HG03457 (cell line): ENCODE data around the gene DALRD3.
"Not testable (repeated sequence)": the region's sequence is repeated elsewhere in the genome, so short reads cannot be mapped to it uniquely, and the experiment has no call there.

ENCODE experiments used
- ATAC-seq: cut with Tn5 transposase; IDR thresholded peaks from one replicate; pipeline ENCODE4 v1.9.1; 2021; ENCODE audit warnings: moderate number of reproducible peaks; ENCODE audit not compliant: unreplicated experiment

DALRD3 gene

DNA sequence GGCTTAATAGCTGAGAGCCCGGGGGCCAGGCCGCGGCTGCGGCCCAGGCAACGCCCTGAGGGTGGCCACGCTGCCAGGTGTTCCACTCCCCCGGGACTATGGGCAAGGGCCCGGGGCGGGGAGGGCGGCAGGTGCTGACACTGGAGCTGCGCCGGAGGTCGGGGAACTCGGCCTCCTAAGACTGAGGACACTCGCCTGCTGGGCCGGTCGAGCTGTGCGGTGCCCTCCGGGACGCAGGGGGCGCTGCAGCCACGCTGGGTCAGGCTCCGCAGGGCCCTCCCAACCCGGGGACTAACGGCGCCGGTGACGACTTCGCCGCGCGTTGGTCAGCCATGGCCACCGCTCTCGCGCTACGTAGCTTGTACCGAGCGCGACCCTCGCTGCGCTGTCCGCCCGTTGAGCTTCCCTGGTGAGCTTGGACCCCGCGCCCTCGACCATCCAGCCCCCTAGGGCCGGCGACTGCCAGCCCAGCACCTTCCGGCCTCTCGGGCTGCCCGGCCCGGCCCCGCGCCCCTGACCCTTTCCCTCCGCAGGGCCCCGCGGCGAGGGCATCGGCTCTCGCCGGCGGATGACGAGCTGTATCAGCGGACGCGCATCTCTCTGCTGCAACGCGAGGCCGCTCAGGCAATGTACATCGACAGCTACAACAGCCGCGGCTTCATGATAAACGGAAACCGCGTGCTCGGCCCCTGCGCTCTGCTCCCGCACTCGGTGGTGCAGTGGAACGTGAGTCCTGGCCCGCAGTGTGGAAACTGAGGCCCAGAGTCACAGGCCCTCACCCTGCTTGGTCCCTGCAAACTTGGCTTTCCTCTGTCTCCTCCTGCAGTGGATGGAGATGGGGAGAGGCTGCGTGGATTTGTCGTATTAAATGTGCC is 3.7 kb upstream of the DALRD3 start, which contains the start of gene NDUFAF3:
TSS of gene NDUFAF3 (plus strand) at position 309 of the 875 bp plus-strand sequence. CDS start at position 333, 24 bp downstream.
- ATAC-seq: peak; percentile 40

DNA sequence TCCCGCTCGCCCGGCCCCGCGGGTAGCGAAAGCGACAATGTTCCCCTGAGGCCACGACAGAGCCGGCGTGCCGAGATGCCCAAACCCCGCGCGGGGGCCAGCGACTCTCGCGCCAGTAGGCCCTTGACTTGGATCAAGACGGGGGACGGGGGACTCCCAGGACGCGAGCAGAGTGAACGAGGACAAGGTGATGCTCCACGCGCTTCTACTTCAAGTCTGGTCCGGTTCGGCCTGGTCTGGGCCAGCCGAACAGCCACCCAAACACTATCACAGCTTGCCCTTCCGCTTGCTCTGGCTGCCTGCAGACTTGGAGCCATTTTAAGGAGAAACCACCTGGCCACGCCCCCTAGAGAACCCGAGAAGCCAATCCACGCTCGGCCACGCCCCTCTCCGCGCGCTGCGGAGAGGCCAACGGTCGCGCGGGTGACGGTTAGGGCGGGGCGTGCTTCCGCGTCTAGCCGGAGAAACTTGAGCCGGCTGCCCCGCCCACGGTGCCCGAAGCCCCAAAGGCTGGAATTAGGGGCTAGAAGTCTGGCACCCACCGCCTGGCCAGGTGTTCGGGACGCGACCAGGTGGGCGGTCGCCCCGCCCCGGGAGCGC is 2.9 kb upstream of the DALRD3 start:
- peak; percentile 37 for ATAC-seq

DNA sequence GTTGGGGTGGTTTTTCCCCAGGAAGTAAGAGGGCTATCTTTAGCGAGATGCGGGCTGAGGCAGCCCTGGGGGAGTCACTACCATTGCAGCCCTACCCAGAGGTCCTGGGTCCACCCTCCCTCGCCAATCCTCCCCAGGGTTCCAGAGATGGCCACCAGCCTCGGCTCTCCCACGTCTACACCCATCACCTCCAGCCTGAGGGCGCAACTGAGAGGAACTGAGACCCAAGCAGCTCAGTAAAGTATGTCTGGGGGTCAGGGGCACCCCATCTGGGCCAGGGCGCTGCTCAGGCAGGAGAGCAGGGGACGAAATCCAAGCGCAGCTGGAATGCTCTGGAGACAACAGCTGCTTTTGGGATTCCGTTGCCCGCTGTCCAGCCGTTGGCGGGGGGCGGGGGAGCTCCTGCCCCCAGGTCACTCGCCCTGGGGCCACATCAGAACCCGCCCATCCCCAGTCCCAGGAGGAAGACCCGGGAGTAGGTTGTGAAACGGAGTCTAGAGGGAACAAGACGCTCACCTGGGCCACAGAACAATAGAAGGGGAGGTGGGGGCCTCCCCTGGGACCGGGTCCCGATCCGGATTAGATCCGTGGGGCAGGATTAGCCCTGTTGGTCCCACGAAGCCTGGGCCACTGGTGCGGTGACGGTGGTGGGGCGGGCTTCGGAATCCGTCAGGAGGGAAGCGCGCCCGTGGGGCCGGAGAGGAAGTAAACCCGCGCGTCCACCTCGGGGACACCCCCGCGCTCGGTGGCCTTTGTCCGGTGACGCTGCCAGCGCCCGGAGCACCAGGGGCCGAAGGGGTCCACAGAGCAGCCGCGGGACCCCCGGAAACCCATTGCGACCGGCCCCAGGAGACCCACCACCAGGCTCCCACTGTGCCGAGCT is 2.2 kb upstream of the DALRD3 start:
- ATAC-seq: no peak

DNA sequence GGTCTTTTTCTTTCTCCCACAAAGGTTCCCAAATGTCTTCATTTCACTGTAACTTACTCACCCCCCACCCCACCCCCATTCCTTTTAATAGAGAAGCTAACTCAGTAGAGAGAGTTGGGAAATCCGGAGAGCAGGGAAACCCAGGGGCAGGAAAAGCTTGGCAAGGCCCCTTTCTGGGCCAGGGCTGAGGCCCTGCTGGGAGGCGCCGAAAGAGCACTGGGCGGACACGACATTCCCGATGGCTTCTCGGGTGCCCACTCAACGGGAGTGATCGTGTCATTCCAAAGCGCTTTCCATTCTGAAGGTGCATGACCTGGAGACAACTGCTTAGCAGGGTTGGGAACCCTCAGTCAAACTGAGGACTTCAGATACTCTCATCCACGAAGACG is 1.6 kb upstream of the DALRD3 start:
- ATAC-seq: no peak

DNA sequence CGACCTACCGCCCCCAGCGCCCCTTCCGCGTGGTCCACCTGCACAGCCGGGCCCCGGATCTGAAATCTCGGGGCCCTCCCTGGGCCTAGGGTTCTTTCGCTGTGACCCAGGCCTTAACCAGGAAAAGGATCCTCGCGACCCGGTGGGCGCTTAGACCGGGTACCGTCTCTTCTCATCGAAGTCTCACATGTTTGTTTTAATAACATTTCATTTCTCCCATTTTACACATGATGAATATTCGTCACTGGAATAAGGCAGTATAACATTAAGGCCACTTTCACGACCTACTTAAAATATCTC is 277 bp upstream of the DALRD3 start:
- ATAC-seq: no peak

DNA sequence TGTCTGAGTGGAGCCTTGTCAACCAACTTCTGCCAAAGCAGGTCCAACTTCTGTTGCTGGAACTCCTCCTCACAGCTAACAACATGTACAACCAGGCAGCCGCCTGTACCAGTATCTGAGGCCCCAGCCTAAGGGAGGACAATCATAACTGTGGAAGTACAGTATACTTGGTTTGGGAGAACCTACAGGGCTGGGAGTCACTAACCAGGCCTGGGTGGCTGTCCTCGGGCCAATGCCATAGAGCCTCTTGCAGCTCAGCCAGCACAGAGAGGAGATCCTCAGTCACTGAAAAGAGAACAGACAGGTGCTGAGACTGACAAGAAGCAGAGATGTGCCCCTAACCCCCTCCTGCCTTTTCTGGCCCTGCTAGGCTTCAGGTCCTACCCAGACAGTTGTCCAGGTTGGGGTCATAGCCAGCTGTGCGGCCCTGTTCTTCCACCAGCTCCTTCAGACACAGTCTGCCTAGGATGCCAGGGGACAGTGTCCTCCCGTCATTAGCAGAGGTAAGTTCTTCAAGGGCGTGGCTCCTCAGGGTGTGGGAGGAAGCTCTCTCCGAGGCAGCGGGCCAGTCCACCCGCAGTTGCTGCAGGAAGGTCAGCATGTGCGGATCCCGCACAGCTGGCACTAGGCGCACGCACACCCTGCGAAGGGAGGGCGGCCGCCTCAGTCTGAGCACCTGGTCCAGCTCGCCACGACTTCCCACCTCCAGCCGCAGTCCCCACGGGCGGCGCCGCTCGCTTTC is 980 bp downstream of the DALRD3 start:
- ATAC-seq: no peak

DNA sequence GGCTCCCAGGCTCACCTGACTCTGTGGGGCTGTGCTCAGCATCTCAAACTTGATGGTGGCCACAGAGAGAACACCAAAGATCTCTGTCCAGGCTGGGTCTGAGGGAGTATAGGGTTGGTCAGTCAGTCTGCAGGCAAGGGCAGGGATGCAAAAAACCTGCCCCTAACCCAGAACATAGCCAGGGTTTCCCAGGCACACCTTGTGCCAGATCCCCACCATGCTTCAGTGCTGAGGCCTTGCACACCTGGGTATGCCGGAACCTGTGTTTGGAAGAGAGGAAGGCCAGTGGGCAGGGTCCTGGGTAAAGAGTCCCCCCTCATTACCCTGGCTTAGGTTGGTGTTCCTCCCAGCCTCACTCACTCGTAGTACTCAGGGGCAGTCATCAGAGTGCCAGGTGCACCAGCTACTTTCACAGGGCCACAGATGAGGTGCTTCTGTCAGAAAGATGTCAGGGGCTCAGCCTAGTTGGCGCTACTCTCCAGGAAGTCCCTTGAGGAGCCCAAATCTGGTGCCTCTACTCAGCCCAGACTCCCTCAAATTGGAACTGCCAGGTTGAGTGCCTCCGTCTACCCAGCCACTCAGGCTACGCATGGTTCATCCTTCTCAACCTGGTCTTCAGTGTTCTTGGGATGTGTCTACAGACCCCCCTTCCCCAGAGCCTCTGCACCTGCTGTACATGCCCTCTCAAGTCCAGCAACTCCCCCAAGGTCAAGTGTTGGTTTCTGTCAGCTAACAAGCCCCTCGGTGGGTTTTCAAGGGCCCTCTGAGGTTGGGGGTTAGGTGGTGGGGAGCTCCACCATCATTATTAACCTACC is 1.8 kb downstream of the DALRD3 start:
- no peak for ATAC-seq

DNA sequence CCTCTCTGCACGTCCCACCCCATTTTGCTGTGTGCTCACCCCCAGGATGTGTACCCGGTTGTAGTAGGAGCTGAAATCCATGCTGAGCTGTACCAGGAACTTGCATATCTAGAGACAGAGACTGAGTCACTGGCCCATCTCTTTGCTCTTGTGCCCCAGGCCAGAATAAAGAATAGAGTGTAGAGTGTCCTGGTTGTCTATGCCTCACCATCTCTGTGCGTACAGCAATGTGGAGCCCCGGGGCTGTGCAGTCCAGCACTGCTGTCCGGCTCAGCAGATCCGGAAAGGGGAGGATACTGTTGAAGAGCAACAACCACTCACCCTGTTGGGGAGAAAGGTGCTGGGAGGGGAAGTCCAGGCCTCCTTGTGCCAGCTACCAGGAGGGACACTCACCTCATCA is 2.6 kb downstream of the DALRD3 start:
- no peak for ATAC-seq

DNA sequence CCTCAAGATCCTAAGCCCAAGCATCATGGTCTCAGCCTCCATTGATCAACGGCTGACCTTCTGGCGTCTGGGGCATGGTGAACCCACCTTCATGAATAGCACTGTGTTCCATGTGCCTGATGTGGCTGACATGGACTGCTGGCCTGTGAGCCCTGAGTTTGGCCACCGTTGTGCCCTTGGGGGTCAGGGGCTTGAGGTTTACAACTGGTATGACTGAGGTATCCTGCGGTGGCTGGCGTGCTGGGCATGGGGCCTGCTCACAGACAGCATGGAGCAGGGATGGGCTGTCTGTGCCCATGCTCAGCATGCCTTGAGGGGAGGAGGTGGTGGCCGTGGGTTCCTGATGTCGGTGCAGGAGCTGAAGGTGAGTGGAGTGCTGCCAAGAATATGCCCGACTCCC is 3.3 kb downstream of the DALRD3 start:
- no peak for ATAC-seq

DNA sequence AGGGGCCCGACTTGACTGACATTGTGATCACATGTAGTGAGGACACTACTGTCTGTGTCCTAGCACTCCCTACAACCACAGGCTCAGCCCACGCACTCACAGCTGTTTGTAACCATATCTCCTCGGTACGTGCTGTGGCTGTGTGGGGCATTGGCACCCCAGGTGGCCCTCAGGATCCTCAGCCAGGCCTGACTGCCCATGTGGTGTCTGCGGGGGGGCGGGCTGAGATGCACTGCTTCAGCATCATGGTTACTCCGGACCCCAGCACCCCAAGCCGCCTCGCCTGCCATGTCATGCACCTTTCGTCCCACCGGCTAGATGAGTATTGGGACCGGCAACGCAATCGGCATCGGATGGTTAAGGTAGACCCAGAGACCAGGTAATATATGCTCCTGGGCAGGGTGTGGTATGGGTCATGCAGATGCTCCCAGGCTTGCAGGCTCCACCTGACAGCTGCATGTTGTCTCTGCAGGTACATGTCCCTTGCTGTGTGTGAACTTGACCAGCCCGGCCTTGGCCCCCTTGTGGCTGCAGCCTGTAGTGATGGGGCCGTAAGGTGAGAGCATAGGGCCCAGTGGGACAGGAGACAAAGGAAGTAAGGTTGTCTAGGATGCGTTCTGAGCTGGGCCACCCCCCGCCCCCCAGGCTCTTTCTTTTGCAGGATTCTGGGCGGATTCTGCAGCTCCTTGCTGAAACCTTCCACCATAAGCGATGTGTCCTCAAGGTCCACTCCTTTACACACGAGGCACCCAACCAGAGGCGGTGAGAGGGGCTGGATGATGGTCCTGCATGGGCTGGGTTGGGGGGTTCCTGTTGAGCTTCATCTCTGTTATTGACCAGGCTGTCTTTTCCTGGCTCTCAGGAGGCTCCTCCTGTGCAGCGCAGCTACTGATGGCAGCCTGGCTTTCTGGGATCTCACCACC is 4.4 kb downstream of the DALRD3 start:
- no peak for ATAC-seq

DNA sequence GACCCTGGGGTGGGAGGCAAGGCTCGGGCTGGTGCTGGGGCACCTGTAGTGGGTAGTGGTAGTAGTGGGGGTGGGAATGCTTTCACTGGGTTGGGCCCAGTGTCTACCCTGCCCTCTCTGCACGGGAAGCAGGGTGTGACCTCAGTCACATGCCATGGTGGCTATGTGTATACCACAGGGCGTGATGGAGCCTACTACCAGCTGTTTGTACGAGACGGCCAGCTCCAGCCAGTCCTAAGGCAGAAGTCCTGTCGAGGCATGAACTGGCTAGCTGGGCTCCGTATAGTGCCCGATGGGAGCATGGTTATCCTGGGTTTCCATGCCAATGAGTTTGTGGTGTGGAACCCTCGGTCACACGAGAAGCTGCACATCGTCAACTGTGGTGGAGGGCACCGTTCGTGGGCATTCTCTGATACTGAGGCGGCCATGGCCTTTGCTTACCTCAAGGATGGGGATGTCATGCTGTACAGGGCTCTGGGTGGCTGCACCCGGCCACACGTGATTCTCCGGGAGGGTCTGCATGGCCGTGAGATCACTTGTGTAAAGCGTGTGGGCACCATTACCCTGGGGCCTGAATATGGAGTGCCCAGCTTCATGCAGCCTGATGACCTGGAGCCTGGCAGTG is 5.2 kb downstream of the DALRD3 start:
- no peak for ATAC-seq

DNA sequence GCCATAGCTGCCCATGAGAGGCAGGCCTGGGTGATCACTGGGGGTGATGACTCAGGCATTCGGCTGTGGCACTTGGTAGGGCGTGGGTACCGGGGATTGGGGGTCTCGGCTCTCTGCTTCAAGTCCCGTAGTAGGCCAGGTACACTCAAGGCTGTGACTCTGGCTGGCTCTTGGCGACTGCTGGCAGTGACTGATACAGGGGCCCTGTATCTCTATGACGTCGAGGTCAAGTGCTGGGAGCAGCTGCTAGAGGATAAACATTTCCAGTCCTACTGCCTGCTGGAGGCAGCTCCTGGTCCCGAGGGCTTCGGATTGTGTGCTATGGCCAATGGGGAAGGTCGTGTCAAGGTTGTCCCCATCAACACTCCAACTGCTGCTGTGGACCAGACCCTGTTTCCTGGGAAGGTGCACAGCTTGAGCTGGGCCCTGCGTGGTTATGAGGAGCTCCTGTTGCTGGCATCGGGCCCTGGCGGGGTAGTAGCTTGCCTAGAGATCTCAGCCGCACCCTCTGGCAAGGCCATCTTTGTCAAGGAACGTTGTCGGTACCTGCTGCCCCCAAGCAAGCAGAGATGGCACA is 5.9 kb downstream of the DALRD3 start:
- no peak for ATAC-seq

DNA sequence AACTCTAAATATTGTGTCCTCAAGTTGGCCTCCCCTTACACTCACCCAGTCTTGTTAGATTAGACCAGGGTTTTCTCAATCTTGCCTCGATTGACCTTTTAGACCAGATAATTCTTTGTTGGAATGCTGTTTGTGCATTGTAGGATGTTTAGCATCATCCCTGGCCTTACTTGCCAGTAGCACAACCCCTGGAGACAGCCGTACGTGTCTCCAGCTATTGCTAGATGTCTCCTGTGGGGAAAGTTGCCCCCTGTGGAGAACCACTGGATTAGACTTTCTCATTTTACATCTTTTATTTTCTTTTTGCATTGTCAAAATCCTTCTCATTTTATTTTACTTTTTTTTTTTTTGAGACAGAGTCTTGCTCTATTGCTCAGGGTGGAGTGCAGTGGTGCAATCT is 9.0 kb downstream of the DALRD3 start:
- ATAC-seq: no peak

DNA sequence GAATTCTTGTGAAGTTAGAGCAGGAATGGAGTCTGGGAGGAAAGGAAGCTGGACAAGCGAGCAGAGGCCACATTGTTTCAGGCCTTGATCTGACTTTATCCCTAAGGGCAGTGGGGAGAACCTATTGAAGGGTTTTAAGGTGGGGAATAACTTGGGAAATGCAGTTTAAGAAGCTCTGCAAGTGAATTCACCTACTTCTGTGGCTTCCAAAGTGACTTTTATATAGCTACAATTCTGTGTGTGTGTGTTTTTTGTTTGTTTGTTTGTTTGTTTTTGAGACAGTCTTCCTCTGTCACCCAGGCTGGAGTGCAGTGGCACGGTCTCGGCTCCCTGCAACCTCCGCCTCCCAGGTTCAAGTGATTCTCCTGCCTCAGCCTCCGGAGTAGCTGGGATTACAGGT is 9.8 kb downstream of the DALRD3 start:
- ATAC-seq: not testable (repeated sequence)

DNA sequence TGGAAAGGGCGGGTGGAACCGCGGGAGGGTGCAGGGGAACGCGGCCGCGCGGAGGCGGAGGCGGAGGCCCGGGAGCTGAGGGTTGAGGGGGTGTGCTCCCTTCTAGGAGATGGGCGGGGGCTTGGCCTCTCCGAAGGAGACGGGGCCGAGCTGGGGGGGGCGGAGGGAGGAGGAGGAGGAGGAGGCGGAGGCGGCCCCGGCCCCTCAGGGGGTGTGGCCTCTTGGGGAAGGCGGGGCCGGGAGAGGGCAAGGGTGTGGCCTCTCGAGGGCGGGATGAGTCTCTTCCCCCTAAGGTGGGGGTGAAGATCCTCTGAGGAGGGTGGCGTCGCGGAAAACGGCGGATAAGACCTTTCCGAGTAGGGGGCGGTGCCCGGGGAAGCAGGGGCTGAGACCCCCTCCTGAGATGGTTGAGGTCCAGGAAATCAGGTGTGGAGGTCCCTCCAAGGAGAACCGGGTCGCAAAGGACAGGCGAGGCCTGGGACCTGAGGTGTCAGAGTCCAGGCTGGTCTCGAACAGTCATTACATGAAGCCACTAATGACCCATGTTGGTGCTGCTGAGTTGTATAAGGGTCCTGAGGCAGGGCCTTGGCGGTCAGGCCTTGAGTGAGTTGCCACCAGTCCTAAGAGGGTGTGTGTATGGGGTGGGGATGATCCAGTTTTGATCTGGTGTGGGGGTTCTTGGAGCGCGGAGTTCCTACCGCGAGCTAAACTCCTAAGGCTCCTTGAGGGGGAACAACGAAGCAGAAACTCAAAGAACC is 10.4 kb downstream of the DALRD3 start:
- peak; percentile 17 for ATAC-seq

DNA sequence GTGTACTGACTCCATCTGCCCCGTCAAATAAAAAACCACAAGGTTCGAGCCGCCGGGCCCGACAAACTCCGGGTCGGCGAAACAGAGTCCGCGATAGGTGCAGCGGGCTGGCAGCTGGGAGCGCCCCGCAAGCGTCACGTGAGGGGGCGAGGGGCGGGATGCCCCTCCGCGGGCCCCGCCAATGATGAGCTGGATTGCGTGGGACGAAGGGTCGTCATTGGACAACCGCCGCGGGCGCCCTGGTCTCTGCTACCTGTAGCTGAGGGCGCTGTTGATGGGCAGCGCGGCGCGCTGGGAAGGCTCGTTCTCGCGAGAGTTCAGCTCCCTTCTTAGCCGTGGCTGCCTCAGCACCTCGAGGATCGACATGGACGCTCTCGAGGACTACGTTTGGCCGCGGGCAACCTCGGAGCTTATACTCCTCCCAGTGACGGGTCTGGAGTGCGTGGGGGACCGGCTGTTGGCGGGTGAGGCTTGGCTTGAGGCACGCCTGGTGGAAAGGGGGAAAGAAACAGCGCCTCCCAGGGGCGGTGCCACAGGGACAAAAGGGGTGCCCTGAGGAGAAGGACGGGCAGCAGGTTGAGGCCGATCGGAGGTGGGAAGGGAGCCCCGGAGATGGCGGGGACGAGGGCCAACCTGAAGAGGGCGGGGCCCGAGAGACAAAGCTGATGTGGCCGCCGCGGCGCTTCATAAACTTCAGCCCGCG is 11.2 kb downstream of the DALRD3 start, which contains the start of gene WDR6:
TSS of gene WDR6 (plus strand) at position 324 of the 703 bp plus-strand sequence. CDS start at position 365, 41 bp downstream.
- ATAC-seq: peak; percentile 73
